ENCODE measurements around the gene IGSF21. TPM values are rescaled to one million over a fixed set of nuclear protein-coding genes. Genes with fewer than 3 reads are reported as not detected.

Gene IGSF21
- total RNA-seq, 1 experiment from 2014 or later = 5.2 TPM

DNA sequence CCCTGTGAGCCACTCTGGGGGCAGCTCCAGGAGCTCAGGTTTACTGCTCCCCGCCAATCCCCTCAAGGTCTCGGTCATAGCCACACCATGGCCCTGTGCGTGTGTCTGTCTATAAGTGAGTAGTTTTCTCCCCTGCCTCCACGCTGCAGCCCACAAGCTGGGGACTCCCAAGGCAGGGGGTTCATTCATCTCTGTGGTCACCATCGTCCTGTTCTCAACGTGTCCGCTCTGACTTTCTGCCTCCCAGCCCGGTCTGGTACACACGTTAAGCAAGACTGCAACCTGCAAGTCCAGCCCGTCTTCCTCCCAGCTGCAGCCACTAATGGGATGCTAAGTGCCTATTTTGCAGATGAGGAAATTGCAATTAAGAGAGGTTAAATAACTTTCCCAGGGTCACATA lies 49.8 kb downstream of the IGSF21 start:
- Histone ChIP-seq H3K56ac (ENCODE audit: insufficient read length, low read depth, low read length) (no peak overlapping the region), H3K14ac (ENCODE audit: insufficient read depth, low read length) (no peak overlapping the region), H3K27ac (ENCODE audit: insufficient read length, low read depth, low read length) (no peak overlapping the region), H2BK5ac (ENCODE audit: insufficient read length, low read length) (no peak overlapping the region), H3K23me2 (ENCODE audit: insufficient read length, low read depth, low read length, poor library complexity, severe bottlenecking) (no peaks in the 10 kb centered on the region), H3T11ph (ENCODE audit: low read length) (no peak overlapping the region), H3K18ac (ENCODE audit: insufficient read length, low read depth, low read length) (no peak overlapping the region), H3K79me2 (ENCODE audit: insufficient read depth, low read length) (no peaks in the 10 kb centered on the region), H2AK5ac (ENCODE audit: insufficient read length, low read length) (no peak overlapping the region), H4K20me1 (ENCODE audit: control insufficient read depth, insufficient read depth, insufficient read length) (no peaks in the 10 kb centered on the region), H3K23ac (ENCODE audit: insufficient read length, low read depth, low read length) (no peak overlapping the region), H3K27me3 (ENCODE audit: insufficient read depth, low read length) (no peaks in the 10 kb centered on the region), H4K5ac (ENCODE audit: insufficient read length, low read depth, low read length) (no peak overlapping the region), H3K4me2 (ENCODE audit: insufficient read depth, insufficient read length, low read length) (no peak overlapping the region), H2AFZ (ENCODE audit: low read length) (no peak overlapping the region), H3K4ac (ENCODE audit: low read depth, low read length) (no peak overlapping the region), H3K4me1 (ENCODE audit: insufficient read depth, low read length) (no peaks in the 10 kb centered on the region), H3K9me3 (ENCODE audit: control insufficient read depth, low read depth, low read length) (no peaks in the 10 kb centered on the region), H3K79me1 (ENCODE audit: insufficient read depth, low read depth, low read length, poor library complexity, severe bottlenecking) (no peaks in the 10 kb centered on the region), H2BK120ac (ENCODE audit: low read depth, low read length, poor library complexity, severe bottlenecking) (no peak overlapping the region), H2BK20ac (ENCODE audit: low read depth, low read length, poor library complexity, severe bottlenecking) (no peak overlapping the region), H3K9ac (ENCODE audit: extremely low read depth, insufficient read length, low read length) (no peak overlapping the region), H4K8ac (replicated peaks; ENCODE audit: insufficient read length, low read depth, low read length) (no peak overlapping the region), H2BK12ac (ENCODE audit: insufficient read length, low read depth, low read length) (no peak overlapping the region), H2BK15ac (ENCODE audit: low read depth, low read length) (no peak overlapping the region), H4K91ac (ENCODE audit: insufficient read length, low read depth, low read length) (no peak overlapping the region)
- peak overlapping the region in 2 of 3 experiments; percentile 40 to 49; a peak in 1 of 7 replicates for H3K27ac Mint-ChIP-seq
- H3K4me3 Mint-ChIP-seq = no peak overlapping the region; a peak in 1 of 5 replicates
- H3K4me1 Mint-ChIP-seq = peaks cover 5 to 15% of the 10 kb centered on the region in 2 experiments; a peak in 3 of 4 replicates
- no peaks in the 10 kb centered on the region for H3K9me3 Mint-ChIP-seq
- no peaks in the 10 kb centered on the region; the same call in 1 of the 2 replicates for H3K27me3 Mint-ChIP-seq (ENCODE audit: low read depth)
- no CpG with 5 or more reads among the region's 10 CpGs for WGBS (ENCODE audit: extremely low coverage, insufficient read length, low lambda C conversion rate)
- DNase-seq = no peak
- TF ChIP-seq, protein P1, sequence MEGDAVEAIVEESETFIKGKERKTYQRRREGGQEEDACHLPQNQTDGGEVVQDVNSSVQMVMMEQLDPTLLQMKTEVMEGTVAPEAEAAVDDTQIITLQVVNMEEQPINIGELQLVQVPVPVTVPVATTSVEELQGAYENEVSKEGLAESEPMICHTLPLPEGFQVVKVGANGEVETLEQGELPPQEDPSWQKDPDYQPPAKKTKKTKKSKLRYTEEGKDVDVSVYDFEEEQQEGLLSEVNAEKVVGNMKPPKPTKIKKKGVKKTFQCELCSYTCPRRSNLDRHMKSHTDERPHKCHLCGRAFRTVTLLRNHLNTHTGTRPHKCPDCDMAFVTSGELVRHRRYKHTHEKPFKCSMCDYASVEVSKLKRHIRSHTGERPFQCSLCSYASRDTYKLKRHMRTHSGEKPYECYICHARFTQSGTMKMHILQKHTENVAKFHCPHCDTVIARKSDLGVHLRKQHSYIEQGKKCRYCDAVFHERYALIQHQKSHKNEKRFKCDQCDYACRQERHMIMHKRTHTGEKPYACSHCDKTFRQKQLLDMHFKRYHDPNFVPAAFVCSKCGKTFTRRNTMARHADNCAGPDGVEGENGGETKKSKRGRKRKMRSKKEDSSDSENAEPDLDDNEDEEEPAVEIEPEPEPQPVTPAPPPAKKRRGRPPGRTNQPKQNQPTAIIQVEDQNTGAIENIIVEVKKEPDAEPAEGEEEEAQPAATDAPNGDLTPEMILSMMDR (conservative IDR thresholded peaks at IDR 0.05) = no peak
- peaks cover 0 to 5% (median 2%) of the 10 kb centered on the region in 3 experiments; a peak in 4 of 7 replicates for H3K36me3 Mint-ChIP-seq (ENCODE audit: insufficient read depth in 1 of 3, low read depth in 3 of 3)

Measured in H9 (cell line).